GM21786 (cell line): ENCODE data around the gene TCEANC.
"Not testable (repeated sequence)": the region's sequence is repeated elsewhere in the genome, so short reads cannot be mapped to it uniquely, and the experiment has no call there.

ENCODE experiments used
- ATAC-seq: cut with Tn5 transposase; IDR thresholded peaks from one replicate; pipeline ENCODE4 v1.9.1; 2021; ENCODE audit not compliant: unreplicated experiment

Gene TCEANC, protein sequence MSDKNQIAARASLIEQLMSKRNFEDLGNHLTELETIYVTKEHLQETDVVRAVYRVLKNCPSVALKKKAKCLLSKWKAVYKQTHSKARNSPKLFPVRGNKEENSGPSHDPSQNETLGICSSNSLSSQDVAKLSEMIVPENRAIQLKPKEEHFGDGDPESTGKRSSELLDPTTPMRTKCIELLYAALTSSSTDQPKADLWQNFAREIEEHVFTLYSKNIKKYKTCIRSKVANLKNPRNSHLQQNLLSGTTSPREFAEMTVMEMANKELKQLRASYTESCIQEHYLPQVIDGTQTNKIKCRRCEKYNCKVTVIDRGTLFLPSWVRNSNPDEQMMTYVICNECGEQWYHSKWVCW

GRCh38 chrX:13652850-13653693, at the start of gene TCEANC:
Gene TCEANC (plus strand): TSS chrX:13653141. CDS start chrX:13662509, 9,368 bp downstream.
- ATAC-seq = peak; percentile 94

DNA sequence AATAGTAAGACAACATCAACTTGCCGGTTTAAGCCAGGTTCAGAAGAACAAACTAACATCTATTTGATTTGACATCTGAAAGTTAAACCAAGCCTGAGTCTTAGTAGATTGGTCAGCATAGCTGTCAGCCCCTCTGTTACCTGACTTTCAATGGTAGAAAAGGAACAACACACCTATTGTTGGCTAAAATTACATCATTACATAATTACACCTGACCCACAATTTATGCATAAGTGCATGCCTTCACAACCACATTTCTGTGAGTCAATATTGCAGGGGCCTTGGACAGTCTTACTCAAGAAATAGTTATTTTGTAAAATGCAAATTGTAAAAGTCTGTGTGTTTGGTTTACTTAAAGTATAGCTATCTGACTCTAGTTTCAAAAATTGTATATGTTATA, 47.3 kb upstream of the TCEANC start:
- ATAC-seq = no peak

DNA sequence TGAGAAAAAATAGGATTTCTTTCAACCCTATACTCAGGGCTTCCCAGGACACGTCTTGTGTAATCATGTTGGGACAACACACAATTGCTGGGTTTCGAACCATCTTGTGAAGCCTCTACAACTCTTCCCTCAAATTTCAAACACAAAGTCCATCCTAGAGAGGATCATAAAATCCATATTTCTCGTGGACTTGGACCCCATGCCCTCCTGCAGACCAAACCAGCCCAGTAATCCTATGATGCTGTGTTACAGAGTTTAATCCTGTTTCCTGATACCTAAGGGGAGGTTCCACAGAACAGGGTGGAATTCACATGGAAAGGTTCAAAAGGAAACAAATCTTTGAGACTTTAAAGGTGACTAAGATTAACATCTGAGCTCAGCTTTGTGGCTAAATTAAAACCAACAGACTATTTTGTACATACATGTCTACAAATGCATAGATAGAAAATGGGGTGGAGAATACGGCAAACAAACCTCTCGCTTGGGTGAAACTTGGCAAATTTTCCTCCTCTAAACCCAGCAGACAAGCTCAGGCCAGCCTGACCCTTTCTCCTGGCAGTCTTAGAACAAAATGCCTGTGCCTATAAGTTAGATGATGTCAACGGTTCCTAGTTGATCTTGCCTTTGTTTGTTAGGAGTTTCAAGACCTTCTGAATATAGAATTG, 45.5 kb upstream of the TCEANC start:
- ATAC-seq = no peak

GRCh38 chrX:13607996-13608365, 45.0 kb upstream of the TCEANC start:
- no peak for ATAC-seq

DNA sequence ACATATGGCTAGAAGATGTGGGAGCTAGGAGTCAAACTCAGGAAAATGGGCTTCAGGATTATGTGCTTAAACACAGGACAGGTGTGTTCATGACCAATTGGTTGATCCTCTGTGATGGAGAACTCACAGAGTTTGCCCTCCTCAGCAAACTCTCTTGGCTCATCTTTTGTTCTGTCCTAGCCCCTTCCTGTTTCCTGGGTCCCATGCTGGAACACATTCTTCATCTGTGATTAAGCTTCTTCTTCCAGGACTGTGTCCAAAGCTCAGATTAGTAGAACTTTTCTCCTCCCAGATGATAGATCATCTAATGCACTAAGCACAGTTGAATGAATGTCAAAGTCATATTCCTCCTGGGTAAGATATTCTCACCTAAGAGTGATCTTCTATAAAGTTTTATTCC, 38.8 kb upstream of the TCEANC start:
- no peak for ATAC-seq

GRCh38 chrX:13620207-13620606, 32.7 kb upstream of the TCEANC start:
- no peak for ATAC-seq

GRCh38 chrX:13622401-13622964, 30.5 kb upstream of the TCEANC start:
- ATAC-seq = no peak

- ATAC-seq = no peak
Observed at GRCh38 chrX:13627306-13627705, 25.6 kb upstream of the TCEANC start.

- not testable (repeated sequence) for ATAC-seq
Observed at GRCh38 chrX:13637224-13637623, 15.7 kb upstream of the TCEANC start.

- ATAC-seq = no peak
Observed at GRCh38 chrX:13638021-13638420, 14.9 kb upstream of the TCEANC start.

GRCh38 chrX:13638826-13639225, 14.1 kb upstream of the TCEANC start:
- no peak for ATAC-seq

DNA sequence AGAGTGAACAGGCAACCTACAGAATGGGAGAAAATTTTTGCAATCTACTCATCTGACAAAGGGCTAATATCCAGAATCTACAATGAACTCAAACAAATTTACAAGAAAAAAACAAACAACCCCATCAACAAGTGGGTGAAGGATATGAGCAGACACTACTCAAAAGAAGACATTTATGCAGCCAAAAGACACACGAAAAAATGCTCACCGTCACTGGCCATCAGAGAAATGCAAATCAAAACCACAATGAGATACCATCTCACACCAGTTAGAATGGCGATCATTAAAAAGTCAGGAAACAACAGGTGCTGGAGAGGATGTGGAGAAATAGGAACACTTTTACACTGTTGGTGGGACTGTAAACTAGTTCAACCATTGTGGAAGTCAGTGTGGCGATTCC, 11.3 kb upstream of the TCEANC start:
- not testable (repeated sequence) for ATAC-seq

GRCh38 chrX:13645464-13646153, 7.3 kb upstream of the TCEANC start:
- ATAC-seq = no peak

DNA sequence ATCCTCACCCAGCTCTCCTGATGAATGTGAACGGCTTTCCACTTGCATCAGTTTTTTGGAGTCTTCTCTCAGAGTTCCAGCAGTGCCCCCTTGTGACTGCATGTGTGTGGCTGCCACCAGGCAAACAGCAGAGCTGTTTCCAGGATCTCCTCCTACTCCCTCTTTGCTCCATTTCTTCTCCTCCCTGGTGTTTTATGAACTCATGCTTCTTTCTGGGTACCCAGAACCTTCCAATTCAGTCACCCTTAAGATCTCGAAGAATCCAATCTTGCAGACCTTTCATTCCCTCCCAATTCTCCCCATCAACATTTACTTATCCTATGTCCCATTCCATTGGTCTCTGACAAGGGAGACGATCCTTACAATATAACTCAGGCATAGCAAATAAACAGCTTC, 6.8 kb upstream of the TCEANC start:
- ATAC-seq = no peak

DNA sequence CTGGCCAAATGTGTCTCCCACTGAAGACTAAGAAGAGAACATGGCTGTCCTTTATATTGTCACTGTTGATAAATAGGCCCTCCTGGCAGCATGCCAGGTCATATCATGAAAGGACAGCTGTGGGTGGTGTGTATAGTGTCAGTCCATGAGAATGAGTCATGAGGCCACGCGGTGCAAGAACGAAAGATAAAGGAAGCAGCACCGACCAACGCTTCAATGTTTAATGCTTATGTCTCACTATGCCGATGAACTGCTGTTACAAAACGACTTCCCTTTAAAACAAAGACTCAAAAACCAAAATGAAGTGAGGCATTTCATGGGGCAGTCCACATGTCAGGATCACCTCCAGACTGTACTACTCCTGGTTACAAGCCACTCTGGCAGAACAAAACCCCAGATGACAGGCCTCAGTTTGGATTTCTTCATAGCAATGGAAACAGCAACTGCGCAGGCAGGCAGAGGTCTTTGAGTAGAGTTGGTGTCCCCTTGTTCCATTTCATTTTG, 5.2 kb upstream of the TCEANC start:
- no peak for ATAC-seq

GRCh38 chrX:13648336-13648735, 4.6 kb upstream of the TCEANC start:
- ATAC-seq = not testable (repeated sequence)

DNA sequence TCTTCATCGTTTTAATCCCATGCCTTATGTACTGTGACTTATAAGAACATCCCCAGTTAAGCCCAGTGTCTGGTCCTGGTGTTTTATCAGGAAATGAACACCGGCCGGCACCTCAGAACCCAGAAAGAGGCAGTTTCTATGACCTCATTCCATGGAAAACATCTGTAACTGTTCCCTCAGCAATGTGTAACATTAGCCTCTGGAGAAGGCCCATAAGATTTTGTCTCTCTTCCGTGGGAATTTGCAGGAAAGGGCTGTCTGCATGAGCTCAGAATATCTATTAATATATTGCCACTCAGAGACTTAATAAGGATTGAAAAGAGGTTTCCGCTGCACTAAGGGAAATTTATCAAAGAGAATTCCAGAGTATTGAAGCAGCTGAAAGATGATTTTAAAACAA, 3.1 kb upstream of the TCEANC start:
- no peak for ATAC-seq

DNA sequence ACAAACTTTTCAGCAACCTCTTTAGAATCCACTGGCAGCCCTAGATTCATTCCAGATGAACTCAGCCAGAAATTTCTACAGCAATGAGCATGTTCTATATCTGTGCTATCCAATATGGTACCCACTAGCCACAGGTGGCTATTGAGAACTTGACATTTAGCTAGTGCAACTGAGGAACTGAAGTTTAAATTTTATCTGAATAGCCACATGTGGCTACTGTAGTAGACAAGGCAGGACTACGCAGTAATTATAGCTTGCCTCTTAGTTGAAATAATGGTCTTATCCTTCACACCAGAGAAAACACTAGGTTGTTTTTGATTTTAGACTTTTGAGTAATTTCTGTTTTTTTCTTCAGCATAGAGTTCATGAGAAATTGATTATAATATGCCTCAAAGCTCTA, 2.6 kb upstream of the TCEANC start:
- no peak for ATAC-seq

GRCh38 chrX:13651150-13651549, 1.8 kb upstream of the TCEANC start:
- no peak for ATAC-seq

DNA sequence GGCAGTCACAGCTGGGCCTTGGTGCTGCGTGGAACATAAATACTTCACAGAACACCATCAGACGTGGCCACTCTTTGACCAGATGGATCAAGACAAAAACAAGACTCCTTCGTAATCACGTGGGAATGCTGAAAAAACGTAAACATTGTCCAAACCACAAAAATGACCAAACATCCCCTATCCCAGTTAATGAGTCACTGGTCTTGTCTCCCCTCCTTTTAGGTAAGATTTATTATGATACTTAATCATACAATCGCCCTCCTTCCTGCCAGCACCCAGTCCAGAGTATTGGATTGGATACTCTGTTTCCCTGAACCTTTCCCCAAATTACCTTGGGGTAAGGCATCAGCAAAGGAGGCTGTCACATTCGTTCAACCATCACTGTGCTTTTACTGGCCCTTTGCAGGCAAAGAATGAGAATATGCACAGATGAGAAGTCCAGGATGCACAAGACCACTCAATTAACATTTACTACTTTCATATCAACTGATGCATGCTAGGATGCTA, 601 bp upstream of the TCEANC start:
- ATAC-seq = no peak
